Caco-2 (cell line): ENCODE measurements around the gene FAM200B. TPM values are rescaled to one million over a fixed set of nuclear protein-coding genes. Genes with fewer than 3 reads are reported as not detected.

Experiments
- BruUV-seq: library from RNA; stranded (reverse); fragments of 400-500 nt; replicated peaks from 2 replicates; lab custom pipeline; 2021; lab: Mats Ljungman, UMichigan
- CTCF ChIA-PET: fragments of 300-600 bp; sonication (Branson Sonifier 250); formaldehyde crosslinking; loops from one replicate; lab custom pipeline; 2022; ENCODE audit warnings: antibody characterized with exemption; lab: Charles Lee
- POLR2A ChIA-PET: fragments of 300-600 bp; sonication (Branson Sonifier 250); formaldehyde crosslinking; loops from one replicate; lab custom pipeline; 2022; ENCODE audit warnings: antibody characterized with exemption; lab: Charles Lee
- DNase-seq, 2 experiments: peaks; one replicate each; pipeline versions ENCODE4 v3.0.0 to v3.0.0-alpha.2; 2020 to 2022
- H3K27me3 ChIP-seq: replicated peaks from 2 replicates; pipeline ENCODE4 v1.6.0; 2011; ENCODE audit warnings: low read length; ENCODE audit not compliant: control insufficient read depth, insufficient read depth
- H3K36me3 ChIP-seq: 2 replicates; pipeline ENCODE4 v1.5.1; 2011; ENCODE audit warnings: low read length; ENCODE audit not compliant: control insufficient read depth, insufficient read depth
- H3K4me1 ChIP-seq: fragments of 250-450 bp; sonication (Bioruptor Pico); 2 replicates; pipeline ENCODE4 v1.5.1; 2020; ENCODE audit warnings: mild to moderate bottlenecking
- H3K4me3 ChIP-seq: 2 replicates; pipeline ENCODE4 v1.5.1; 2011; ENCODE audit warnings: low read depth, mild to moderate bottlenecking, control low read depth, low read length
- H3K9me3 ChIP-seq: fragments of 250-450 bp; sonication (Bioruptor Pico); 2 replicates; pipeline ENCODE4 v1.5.1; 2020; ENCODE audit warnings: mild to moderate bottlenecking, moderate library complexity
- H3K27ac Mint-ChIP-seq: one replicate; pipeline ENCODE4 v1.8.0; 2022; ENCODE audit warnings: mixed read lengths; ENCODE audit not compliant: unreplicated experiment
- H3K27me3 Mint-ChIP-seq: one replicate; pipeline ENCODE4 v1.8.0; 2022; ENCODE audit warnings: mixed read lengths; ENCODE audit not compliant: insufficient read depth, unreplicated experiment
- H3K36me3 Mint-ChIP-seq: one replicate; pipeline ENCODE4 v1.8.0; 2022; ENCODE audit warnings: mild to moderate bottlenecking, mixed read lengths; ENCODE audit not compliant: insufficient read depth, unreplicated experiment
- H3K4me1 Mint-ChIP-seq: one replicate; pipeline ENCODE4 v1.8.0; 2022; ENCODE audit warnings: low read depth, mixed read lengths; ENCODE audit not compliant: unreplicated experiment
- H3K4me3 Mint-ChIP-seq: one replicate; pipeline ENCODE4 v1.8.0; 2022; ENCODE audit warnings: mild to moderate bottlenecking, moderate library complexity, mixed read lengths; ENCODE audit not compliant: unreplicated experiment
- H3K9me3 Mint-ChIP-seq: one replicate; pipeline ENCODE4 v1.8.0; 2022; ENCODE audit warnings: mixed read lengths; ENCODE audit not compliant: unreplicated experiment
- intact Hi-C: fragments of 100-400 bp; cut with micrococcal nuclease; formaldehyde crosslinking; loops from one replicate; pipeline ENCODE4 v1.10.0; 2022; ENCODE audit not compliant: unreplicated experiment
- total RNA-seq: library from RNA; stranded (reverse); gene quantifications from 2 replicates; pipeline ENCODE4 v1.2.3, GENCODE V29; 2022
- TF ChIP-seq, protein P1 (sequence below), 2 experiments: fragments of 200-600 bp in 1 of 2; IDR thresholded peaks; 1 replicate in 1 of 2; 2 replicates in 1 of 2; pipeline versions ENCODE4 v1.5.1 to v1.8.0; 2011 to 2022; ENCODE audit warnings: antibody characterized with exemption in 1 of 2, control low read depth in 1 of 2, inconsistent platforms in 1 of 2, low read depth in 1 of 2, low read length in 1 of 2, mild to moderate bottlenecking in 1 of 2, moderate library complexity in 1 of 2; ENCODE audit not compliant: insufficient read depth in 1 of 2, severe bottlenecking in 1 of 2, unreplicated experiment in 1 of 2

FAM200B gene
- total RNA-seq, 1 experiment from 2014 or later: 15.5 TPM

DNA sequence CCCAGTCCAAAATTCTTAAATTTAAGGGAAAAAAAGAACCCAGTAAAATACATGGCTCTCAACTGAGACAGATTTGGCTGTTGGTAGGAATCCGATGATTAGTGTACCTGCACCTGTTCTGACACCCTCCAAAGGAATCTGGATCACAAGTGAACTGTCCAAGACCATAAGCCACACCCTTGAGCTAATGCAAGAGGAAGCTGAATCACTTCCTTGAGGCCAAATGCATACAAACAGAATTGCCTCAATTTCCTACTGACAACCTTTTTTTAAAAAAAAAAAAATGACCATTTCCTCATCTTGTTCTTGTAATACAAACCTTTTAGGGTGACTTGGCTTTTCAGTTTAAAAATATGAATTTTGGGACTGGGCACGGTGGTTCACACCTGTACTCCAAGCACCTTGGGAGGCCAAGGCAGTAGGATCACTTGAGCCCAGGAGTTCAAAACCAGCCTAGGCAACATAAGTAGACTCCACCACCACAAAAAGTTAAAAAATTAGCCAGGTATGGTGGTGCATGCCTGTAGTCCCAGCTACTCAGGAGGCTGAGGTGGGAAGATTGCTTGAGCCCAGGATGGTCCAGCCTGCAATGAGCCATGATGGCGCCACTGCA, 15.8 kb upstream of the FAM200B start:
- peak overlapping the region; percentile 50 for H3K27ac Mint-ChIP-seq
- H3K4me3 Mint-ChIP-seq: no peak overlapping the region
- ChIA-PET CTCF (interaction anchor here (0.6 kb wide), 2 partner anchors 15 to 1145 kb away, joined by 3 to 5 read pairs; no protein-coding TSS in a partner anchor), POLR2A (no interaction called here)
- H3K4me3 ChIP-seq: no peak overlapping the region
- peaks cover 19% of the 10 kb centered on the region for H3K36me3 Mint-ChIP-seq
- BruUV-seq: no TSS peak
- H3K4me1 ChIP-seq: no peaks in the 10 kb centered on the region
- H3K4me1 Mint-ChIP-seq: no peaks in the 10 kb centered on the region
- H3K9me3 ChIP-seq: no peaks in the 10 kb centered on the region
- TF ChIP-seq, protein P1, sequence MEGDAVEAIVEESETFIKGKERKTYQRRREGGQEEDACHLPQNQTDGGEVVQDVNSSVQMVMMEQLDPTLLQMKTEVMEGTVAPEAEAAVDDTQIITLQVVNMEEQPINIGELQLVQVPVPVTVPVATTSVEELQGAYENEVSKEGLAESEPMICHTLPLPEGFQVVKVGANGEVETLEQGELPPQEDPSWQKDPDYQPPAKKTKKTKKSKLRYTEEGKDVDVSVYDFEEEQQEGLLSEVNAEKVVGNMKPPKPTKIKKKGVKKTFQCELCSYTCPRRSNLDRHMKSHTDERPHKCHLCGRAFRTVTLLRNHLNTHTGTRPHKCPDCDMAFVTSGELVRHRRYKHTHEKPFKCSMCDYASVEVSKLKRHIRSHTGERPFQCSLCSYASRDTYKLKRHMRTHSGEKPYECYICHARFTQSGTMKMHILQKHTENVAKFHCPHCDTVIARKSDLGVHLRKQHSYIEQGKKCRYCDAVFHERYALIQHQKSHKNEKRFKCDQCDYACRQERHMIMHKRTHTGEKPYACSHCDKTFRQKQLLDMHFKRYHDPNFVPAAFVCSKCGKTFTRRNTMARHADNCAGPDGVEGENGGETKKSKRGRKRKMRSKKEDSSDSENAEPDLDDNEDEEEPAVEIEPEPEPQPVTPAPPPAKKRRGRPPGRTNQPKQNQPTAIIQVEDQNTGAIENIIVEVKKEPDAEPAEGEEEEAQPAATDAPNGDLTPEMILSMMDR (IDR thresholded peaks at IDR 0.05; ENCODE audit: insufficient read depth in 1 of 2, low read depth in 1 of 2, low read length in 1 of 2, severe bottlenecking in 1 of 2, unreplicated experiment in 1 of 2): no peak
- H3K36me3 ChIP-seq: no peaks in the 10 kb centered on the region
- no peaks in the 10 kb centered on the region for H3K27me3 ChIP-seq
- no peaks in the 10 kb centered on the region for H3K9me3 Mint-ChIP-seq
- no peaks in the 10 kb centered on the region for H3K27me3 Mint-ChIP-seq
- intact Hi-C loops: no loop called here
- no peak for DNase-seq

DNA sequence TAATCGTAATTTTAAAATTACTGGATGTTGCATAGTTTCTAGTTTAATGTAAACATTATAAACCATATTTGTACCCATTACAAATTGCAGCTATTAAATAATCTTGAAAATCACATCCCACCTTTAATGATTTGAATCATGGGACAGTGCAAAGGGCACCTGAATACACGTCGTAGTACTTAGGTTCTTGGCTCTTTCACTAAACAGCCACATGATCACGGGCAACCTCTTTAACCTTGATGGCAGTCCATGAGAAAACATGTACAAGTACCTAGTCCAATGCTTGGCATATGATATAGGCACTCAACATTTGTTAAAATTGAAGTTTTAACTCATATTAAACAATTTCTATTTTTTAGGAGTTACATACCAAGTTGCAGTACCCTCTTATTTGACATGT, 14.6 kb upstream of the FAM200B start:
- Histone ChIP-seq H3K36me3 (no peaks in the 10 kb centered on the region), H3K27me3 (no peaks in the 10 kb centered on the region), H3K4me3 (no peak overlapping the region), H3K9me3 (no peaks in the 10 kb centered on the region), H3K4me1 (no peaks in the 10 kb centered on the region)
- H3K9me3 Mint-ChIP-seq: no peaks in the 10 kb centered on the region
- H3K4me1 Mint-ChIP-seq: peaks cover 5% of the 10 kb centered on the region
- CTCF ChIA-PET: no interaction called here
- peaks cover 19% of the 10 kb centered on the region for H3K36me3 Mint-ChIP-seq
- no peak overlapping the region for H3K4me3 Mint-ChIP-seq
- H3K27ac Mint-ChIP-seq: no peak overlapping the region
- TF ChIP-seq, protein P1 (IDR thresholded peaks at IDR 0.05; ENCODE audit: insufficient read depth in 1 of 2, low read depth in 1 of 2, low read length in 1 of 2, severe bottlenecking in 1 of 2, unreplicated experiment in 1 of 2): no peak
- intact Hi-C loops: no loop called here
- no peaks in the 10 kb centered on the region for H3K27me3 Mint-ChIP-seq
- BruUV-seq: no TSS peak
- POLR2A ChIA-PET: no interaction called here
- DNase-seq: no peak

DNA sequence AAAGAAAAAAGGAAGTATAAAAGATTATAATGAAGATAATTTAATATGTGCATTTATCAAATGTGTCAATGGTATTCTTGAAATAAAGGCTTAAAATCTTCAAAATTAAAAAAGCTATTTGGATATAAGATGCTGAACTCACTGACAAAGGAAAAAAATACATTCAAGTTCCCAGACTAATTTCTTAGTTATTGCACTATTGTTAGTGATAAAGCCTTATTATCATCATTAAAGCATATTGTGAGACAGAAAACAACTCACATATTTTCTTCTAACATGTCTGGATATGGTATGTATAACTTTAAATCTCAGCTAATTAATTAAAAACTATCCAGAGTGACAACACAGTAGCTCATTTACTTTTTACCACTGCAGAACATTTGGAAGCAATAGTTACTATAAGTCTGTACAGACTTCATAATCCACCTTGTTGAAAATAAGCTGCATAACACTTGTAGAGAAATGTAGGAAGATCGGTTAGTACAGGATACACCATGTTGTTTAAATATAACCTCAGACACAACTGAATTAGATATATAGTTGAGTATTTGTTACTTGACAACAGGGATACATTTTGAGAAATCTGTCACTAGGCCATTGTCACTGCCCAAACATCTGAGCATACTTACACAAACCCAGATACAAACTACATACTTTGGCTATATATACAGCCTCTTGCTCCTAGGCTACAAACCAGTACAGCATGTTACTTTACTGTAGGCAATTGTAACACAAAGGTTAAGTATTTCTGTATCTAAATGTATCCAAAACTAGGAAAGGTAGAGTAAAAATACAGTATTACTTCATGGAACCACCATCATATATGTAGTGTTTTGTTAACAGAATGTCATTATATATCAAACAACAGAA, 12.8 kb upstream of the FAM200B start:
- Histone ChIP-seq H3K36me3 (no peaks in the 10 kb centered on the region), H3K27me3 (no peaks in the 10 kb centered on the region), H3K4me3 (no peak overlapping the region), H3K9me3 (no peaks in the 10 kb centered on the region), H3K4me1 (no peaks in the 10 kb centered on the region)
- DNase-seq: no peak
- Mint-ChIP-seq H3K27me3 (no peaks in the 10 kb centered on the region), H3K27ac (no peak overlapping the region), H3K4me1 (peaks cover 7% of the 10 kb centered on the region), H3K4me3 (no peak overlapping the region), H3K36me3 (peaks cover 23% of the 10 kb centered on the region), H3K9me3 (no peaks in the 10 kb centered on the region)
- intact Hi-C loops: no loop called here
- ChIA-PET CTCF (no interaction called here), POLR2A (no interaction called here)
- TF ChIP-seq, protein P1 (IDR thresholded peaks at IDR 0.05; ENCODE audit: insufficient read depth in 1 of 2, low read depth in 1 of 2, low read length in 1 of 2, severe bottlenecking in 1 of 2, unreplicated experiment in 1 of 2): no peak
- no TSS peak for BruUV-seq
